CD4-positive, alpha-beta T cell treated with Interleukin-17A for 4 hours (primary cell): ENCODE results near the gene KCNN2.
"Not testable (repeated sequence)": the region's sequence is repeated elsewhere in the genome, so short reads cannot be mapped to it uniquely, and the experiment has no call there.

ENCODE experiments used
- DNase-seq: peaks from one replicate; pipeline ENCODE4 v3.0.0-alpha.2; 2020; ENCODE audit warnings: mixed read lengths

Gene KCNN2

DNA sequence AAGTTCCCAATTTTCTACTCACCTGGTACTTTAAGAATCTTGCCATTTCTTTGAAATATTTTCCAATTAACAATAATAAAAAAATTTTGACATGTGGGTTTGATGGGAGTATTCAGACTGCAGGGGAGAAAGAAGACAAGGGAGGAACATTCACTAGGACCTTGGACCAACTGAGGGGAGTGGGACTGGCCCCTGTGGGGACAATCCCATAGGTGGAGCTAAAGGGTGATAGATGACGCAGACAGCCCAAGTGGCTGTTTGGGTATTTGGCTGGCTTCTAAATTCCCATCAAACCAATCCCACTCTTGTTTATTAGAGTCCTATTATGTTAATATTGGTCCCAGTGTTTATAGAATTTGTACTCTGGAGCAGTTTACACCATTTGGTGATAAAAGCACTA is 65.3 kb downstream of the KCNN2 start:
- DNase-seq = no peak

DNA sequence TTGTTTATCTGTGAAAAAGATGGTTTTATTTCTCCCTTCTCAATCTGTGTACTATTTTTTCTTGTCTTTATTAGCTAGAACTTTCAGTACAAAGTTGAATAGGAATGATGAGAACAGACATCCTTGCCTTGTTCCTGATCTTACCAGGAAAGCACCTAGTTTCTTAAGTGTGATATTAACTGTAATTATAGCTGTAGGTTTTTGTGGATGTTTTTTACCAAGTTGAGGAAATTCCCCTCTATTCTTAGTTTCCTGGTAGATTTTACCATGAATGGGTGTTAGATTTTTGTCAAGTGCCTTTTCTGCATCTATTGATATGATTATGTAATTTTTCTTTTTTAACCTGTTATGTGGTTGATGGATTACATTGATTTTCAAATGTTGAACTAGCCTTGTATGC is 68.7 kb downstream of the KCNN2 start:
- no peak for DNase-seq

DNA sequence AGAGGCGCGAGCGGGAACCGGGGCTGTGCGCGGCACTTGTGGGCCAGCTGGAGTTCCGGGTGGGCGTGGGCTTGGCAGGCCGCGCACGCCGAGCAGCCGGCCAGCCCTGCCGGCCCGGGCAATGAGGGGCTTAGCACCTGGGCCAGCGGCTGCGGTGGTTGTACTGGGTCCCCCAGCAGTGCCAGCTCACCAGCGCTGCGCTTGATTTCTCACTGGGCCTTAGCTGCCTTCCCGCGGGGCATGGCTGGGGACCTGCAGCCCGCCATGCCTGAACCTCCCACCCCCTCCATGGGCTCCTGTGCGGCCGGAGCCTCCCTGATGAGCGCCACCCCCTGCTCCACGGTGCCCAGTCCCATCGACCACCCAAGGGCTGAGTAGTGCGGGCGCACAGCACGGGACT is 70.8 kb downstream of the KCNN2 start:
- not testable (repeated sequence) for DNase-seq

- DNase-seq = no peak
These were observed 72.7 kb downstream of the KCNN2 start for GRCh38 chr5:114434396-114435219.

- no peak for DNase-seq
These were observed 73.3 kb downstream of the KCNN2 start for GRCh38 chr5:114435220-114435481.

- DNase-seq = no peak
These were observed 74.0 kb downstream of the KCNN2 start for GRCh38 chr5:114435885-114436299.

DNA sequence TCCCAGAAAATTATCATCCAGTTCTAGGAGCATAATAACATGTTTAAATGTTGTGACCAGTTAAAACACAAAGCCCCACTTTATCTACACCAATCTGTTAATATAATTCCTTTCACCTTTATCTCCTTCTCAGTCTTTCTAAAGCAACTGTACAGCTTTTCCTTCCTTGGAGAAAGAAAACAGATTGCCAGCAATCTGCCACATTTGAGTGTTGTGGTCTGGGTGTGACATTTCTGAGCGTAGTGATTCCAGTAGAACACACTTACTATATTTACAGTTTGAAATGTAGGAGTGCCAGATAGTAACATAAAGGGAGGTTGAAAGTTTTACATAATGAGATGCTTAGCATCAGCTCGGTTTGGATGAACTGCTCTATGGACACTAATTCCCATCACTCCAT is 76.1 kb downstream of the KCNN2 start:
- no peak for DNase-seq

DNA sequence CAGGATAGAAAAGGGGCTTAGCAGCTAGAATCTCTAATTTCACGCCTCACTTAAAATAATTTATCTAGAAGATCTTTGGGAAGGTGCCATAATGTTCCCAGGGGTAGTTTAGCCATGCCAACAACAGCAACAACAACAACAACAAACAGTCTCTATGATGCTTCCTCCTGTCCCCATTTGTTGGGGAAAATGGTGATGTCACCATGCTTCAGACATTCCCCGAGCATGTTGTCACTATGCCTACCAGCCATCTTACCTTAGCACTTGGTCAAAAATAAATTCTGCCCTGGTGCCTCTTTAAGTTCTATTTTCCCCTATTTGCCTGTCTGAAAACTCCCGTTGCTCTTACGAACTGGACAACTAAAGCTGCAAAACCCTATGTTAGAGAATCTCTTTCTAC is 76.6 kb downstream of the KCNN2 start:
- no peak for DNase-seq

DNA sequence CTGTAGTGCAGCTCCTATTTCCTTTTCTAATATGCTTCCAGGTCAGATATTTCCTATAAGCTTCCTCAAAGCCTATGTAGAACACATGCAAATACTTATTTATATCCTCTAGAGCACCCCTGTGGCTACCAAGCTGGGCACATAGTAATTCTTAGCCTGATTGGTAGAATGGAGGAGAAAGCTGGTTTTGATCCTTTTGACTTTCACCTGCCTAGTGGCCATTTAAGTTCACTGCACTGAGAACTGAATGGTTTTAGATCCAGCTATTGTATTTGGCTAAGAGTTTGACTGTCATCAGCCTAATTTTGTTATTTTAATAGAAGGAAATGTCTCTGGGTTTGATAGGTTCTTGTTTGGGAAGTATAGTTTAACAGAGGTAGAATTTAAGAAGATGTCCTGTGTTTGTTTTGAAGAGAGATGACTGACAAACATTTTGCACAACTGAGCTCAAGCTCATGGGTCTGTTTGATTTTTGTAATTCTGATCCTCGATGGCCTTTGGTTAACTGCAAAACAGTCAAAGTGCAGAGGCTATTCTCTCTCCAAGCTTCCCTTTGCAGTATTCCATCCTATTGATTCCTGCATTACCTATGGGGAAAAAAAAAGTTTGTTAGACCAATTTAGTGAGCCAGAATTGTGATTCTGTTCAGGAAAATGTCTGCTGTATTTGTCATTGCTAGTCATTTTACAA is 85.4 kb downstream of the KCNN2 start:
- no peak for DNase-seq

GRCh38 chr5:114448481-114448880 is 86.6 kb downstream of the KCNN2 start:
- no peak for DNase-seq

- peak; percentile 23 for DNase-seq
These were observed 88.1 kb downstream of the KCNN2 start for GRCh38 chr5:114449860-114450421.

DNA sequence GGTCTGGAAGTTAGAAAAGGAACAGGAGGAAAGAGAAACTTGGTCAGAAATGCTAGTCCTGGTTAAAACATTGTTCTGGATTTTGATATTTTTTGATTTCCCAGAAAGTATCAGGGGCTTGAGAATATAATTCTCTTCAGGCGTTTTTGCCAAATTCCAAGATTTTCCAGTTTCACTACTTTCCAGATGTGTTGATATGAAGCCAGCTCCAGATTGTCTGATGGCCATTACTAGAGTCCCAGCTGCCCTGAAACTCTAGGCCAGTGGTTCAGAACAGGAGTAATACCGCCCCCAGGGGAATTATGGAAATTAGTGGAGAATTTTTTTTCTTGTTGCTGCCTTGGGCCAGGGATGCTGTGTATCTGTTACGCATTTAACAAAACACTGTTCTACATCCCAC is 88.6 kb downstream of the KCNN2 start:
- no peak for DNase-seq

DNA sequence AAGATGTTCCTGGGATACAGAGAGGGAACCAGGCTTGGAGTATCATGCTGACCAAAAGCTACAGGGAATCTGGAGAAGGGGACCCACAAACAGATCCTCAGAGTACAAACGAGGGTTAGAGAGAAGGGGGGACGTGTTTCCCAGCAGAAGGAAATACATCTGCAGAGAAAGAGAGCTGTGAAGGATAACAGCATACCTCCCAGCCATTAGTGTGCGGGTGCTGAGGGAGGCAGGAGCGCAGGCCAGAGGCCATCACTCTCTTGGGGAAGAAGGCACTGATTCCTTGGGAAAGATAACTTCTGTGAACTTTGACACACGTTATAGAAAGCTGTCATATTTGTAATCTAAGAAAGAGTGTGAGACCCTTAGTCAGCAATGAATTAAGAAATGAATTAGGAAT is 96.9 kb downstream of the KCNN2 start:
- no peak for DNase-seq

DNA sequence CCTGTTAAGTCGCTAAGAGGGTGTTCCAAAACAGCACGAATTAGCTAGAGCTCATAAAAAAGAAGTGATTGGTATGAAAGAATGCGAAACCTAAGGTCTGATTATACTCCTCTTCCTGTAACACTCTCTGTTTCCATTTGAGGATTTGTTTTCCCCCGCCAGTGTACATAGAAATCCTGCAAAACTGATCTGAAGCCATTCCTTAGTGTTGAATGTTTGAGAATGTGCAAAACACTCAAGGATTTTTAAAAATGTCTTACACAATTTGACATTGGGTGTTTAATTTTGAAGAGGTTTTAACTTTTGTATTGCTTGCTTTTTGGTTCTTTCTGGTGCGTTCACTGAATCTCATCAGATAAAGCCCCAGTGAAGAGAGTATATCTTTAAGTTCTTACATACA is 105.3 kb downstream of the KCNN2 start:
- no peak for DNase-seq

GRCh38 chr5:114467729-114468128 is 105.9 kb downstream of the KCNN2 start:
- DNase-seq = no peak

- no peak for DNase-seq
These were observed 107.5 kb downstream of the KCNN2 start for GRCh38 chr5:114469372-114469771.

DNA sequence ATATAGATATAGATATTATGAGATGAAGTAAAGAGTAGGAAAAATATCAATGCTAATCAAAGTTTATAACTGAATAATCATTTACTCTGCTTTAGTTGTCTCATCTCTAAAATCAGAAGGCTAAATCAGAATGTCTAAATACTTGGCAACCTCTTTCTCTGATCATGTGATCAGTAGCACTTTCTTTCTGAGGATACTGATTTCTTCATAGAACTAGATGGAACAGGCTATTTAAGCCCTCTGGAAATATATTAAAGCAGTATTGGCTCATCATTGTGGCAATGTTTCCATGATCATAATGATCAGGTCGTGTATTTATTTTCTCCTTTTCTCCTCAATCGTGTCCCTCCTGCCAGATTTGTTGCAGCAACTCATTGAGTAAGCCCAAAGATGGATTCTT is 109.7 kb downstream of the KCNN2 start:
- no peak for DNase-seq

- DNase-seq = no peak
These were observed 111.7 kb downstream of the KCNN2 start for GRCh38 chr5:114473541-114473940.

DNA sequence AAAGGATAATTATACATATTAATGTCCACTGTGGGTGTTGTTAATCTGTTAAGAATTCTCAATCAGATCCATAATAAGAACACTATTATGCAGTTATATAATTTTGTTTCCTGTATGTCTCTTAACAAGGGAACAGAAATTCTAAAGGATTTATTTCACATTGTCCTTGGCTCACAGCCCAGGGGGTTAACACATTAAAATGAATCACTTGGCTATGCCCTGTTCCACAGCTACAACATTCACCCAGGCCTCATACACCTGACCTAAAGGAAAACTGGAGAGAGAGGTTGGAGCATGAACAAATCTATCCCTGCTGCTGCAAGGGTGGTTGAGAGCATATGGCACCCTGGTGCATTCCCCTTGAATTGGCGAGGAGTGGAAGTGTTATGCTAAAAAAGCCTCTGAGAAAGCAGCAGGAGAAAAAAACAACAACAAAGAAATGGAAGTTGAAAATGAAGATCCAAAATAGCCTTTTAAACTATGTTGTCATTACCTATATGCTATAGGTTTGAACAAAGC is 116.0 kb downstream of the KCNN2 start:
- no peak for DNase-seq

DNA sequence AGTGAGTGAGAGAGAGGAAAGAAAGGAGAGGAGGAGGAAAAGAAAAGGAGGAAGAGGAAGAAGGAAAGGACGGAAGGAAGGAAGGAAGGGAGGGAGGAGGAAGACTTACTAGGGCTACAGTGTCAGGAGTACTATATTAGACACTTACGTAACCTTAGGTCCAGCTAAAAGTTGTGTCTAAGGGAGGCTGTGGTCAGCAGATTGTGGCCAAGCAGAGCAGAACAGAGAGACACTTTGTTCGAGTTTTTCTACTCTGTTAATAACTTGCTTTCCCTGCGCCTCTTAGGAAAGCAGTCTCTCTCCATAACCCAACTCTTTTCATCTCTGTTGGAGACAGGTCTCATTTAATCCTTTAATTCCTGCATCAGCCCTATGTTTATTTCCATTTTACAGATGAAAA is 138.9 kb downstream of the KCNN2 start:
- DNase-seq = no peak

- no peak for DNase-seq
These were observed 142.7 kb downstream of the KCNN2 start for GRCh38 chr5:114504560-114504959.

DNA sequence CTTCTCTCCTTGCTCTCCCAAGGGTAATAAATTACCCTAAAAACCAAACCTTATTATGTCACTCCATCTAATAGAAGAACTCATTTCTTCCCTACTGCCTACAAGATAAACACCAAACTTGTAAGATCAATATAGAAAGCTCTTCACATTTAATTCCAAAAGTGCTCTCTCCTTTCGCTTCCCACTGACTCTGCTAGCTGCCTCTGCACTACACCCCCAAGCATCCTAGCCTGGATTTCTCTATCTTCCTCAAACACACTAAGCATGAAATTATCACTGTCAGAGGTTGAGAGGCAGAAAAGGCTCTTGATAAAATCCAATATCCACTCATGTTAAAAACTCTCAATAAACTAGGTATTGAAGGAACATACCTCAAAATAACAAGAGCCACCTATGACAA is 162.4 kb downstream of the KCNN2 start:
- no peak for DNase-seq

- DNase-seq = no peak
These were observed 182.7 kb downstream of the KCNN2 start for GRCh38 chr5:114544561-114544960.
